SK-N-SH treated with all-trans-retinoic acid at 6 μM for 48 hours (cell line): Measurements from ENCODE around the gene CDC45.

Experiments
- ATAC-seq: fragments of 200-7000 bp; cut with Tn5 transposase; 3 replicates; pipeline ENCODE4 v1.9.1; 2020; ENCODE audit warnings: mild to moderate bottlenecking, moderate library complexity
- ARNTL ChIP-seq: fragments of 450-650 bp; formaldehyde crosslinking; IDR thresholded peaks from 2 replicates; pipeline ENCODE4 v1.5.0; 2020; ENCODE audit warnings: low read depth, mild to moderate bottlenecking, moderate library complexity, borderline replicate concordance
- BACH2 ChIP-seq: fragments of 250-450 bp; sonication (Bioruptor Pico); IDR thresholded peaks from 2 replicates; pipeline ENCODE4 v1.9.0; 2021; ENCODE audit warnings: mild to moderate bottlenecking, borderline replicate concordance
- CSDC2 ChIP-seq: fragments of 250-450 bp; sonication (Bioruptor Pico); IDR thresholded peaks from 2 replicates; pipeline ENCODE4 v1.5.0; 2020; ENCODE audit warnings: mild to moderate bottlenecking, moderate library complexity
- CSRNP3 ChIP-seq: fragments of 250-450 bp; sonication (Bioruptor Pico); IDR thresholded peaks from 2 replicates; pipeline ENCODE4 v1.5.1; 2021; ENCODE audit warnings: mild to moderate bottlenecking, moderate library complexity
- OSR1 ChIP-seq: fragments of 250-450 bp; sonication (Bioruptor Pico); IDR thresholded peaks from 2 replicates; pipeline ENCODE4 v1.8.0; 2022; ENCODE audit warnings: moderate library complexity, mild to moderate bottlenecking, inconsistent platforms
- PATZ1 ChIP-seq: fragments of 250-450 bp; sonication (Bioruptor Pico); IDR thresholded peaks from 2 replicates; pipeline ENCODE4 v1.8.0; 2020; ENCODE audit warnings: mild to moderate bottlenecking, moderate library complexity, borderline replicate concordance
- PPARA ChIP-seq: fragments of 250-450 bp; sonication (Bioruptor Pico); IDR thresholded peaks from 2 replicates; pipeline ENCODE4 v1.5.0; 2020; ENCODE audit warnings: mild to moderate bottlenecking, borderline replicate concordance
- RARB ChIP-seq: fragments of 250-450 bp; sonication (Bioruptor Pico); IDR thresholded peaks from 2 replicates; pipeline ENCODE4 v1.8.0; 2021; ENCODE audit warnings: mild to moderate bottlenecking, moderate library complexity
- SNAI2 ChIP-seq: fragments of 250-450 bp; sonication (Bioruptor Pico); IDR thresholded peaks from 2 replicates; pipeline ENCODE4 v1.5.0; 2020; ENCODE audit warnings: mild to moderate bottlenecking, moderate library complexity
- TCF4 ChIP-seq: fragments of 250-450 bp; sonication (Bioruptor Pico); IDR thresholded peaks from 2 replicates; pipeline ENCODE4 v1.8.0; 2021; ENCODE audit warnings: mild to moderate bottlenecking, moderate library complexity, borderline replicate concordance
- TOX ChIP-seq: fragments of 250-450 bp; sonication (Bioruptor Pico); IDR thresholded peaks from 2 replicates; pipeline ENCODE4 v1.8.0; 2021; ENCODE audit warnings: mild to moderate bottlenecking, moderate library complexity, borderline replicate concordance
- TSHZ2 ChIP-seq: fragments of 250-450 bp; sonication (Bioruptor Pico); IDR thresholded peaks from 2 replicates; pipeline ENCODE4 v1.5.0; 2020; ENCODE audit warnings: mild to moderate bottlenecking, moderate library complexity
- ZC3H10 ChIP-seq: fragments of 250-450 bp; sonication (Bioruptor Pico); IDR thresholded peaks from 2 replicates; pipeline ENCODE4 v1.5.1; 2021; ENCODE audit warnings: mild to moderate bottlenecking, moderate library complexity
- ZFP3 ChIP-seq: fragments of 250-450 bp; sonication (Bioruptor Pico); IDR thresholded peaks from 2 replicates; pipeline ENCODE4 v1.5.0; 2020; ENCODE audit warnings: mild to moderate bottlenecking, moderate library complexity
- ZFP30 ChIP-seq: fragments of 450-650 bp; formaldehyde crosslinking; IDR thresholded peaks from 2 replicates; pipeline ENCODE4 v1.5.0; 2022; ENCODE audit warnings: mild to moderate bottlenecking, moderate library complexity
- ZNF565 ChIP-seq: fragments of 450-650 bp; formaldehyde crosslinking; conservative IDR thresholded peaks from 2 replicates; pipeline ENCODE4 v1.5.0; 2020; ENCODE audit warnings: low read depth, mild to moderate bottlenecking, moderate library complexity
- ZNF70 ChIP-seq: fragments of 450-650 bp; formaldehyde crosslinking; IDR thresholded peaks from 2 replicates; pipeline ENCODE4 v1.5.0; 2020; ENCODE audit warnings: mild to moderate bottlenecking, moderate library complexity
- ZNF8 ChIP-seq: fragments of 450-650 bp; formaldehyde crosslinking; IDR thresholded peaks from 2 replicates; pipeline ENCODE4 v1.5.0; 2020; ENCODE audit warnings: mild to moderate bottlenecking, moderate library complexity

CDC45 gene

GRCh38 chr22:19448076-19448607 lies 31.6 kb upstream of the CDC45 start:
- TF ChIP-seq ZFP3 (CRISPR knock-in tag) (no peak), ZFP30 (CRISPR knock-in tag) (no peak), TOX (CRISPR knock-in tag) (no peak), ZC3H10 (CRISPR knock-in tag) (no peak), TCF4 (CRISPR knock-in tag) (no peak), RARB (CRISPR knock-in tag) (no peak)
- TF ChIP-seq, all 23 proteins: peak for 0
- peak; percentile 79 for ATAC-seq

- TF ChIP-seq ARNTL (no peak), CSDC2 (CRISPR knock-in tag) (no peak), TSHZ2 (CRISPR knock-in tag) (no peak), ZNF8 (no peak), SNAI2 (CRISPR knock-in tag) (no peak), PATZ1 (CRISPR knock-in tag) (no peak), ZFP3 (CRISPR knock-in tag) (no peak), TCF4 (CRISPR knock-in tag) (no peak), ZFP30 (CRISPR knock-in tag) (no peak)
- no peak for ATAC-seq
These were observed 30.8 kb upstream of the CDC45 start for GRCh38 chr22:19448739-19449421.

GRCh38 chr22:19449422-19449767 lies 30.3 kb upstream of the CDC45 start:
- ATAC-seq, result no peak

GRCh38 chr22:19450363-19451175 lies 29.2 kb upstream of the CDC45 start:
- TF ChIP-seq CSRNP3 (CRISPR knock-in tag), result no peak
- TF ChIP-seq TSHZ2 (CRISPR knock-in tag), result no peak
- TF ChIP-seq ZNF565 (CRISPR knock-in tag), result no peak
- no peak for TF ChIP-seq ZNF8
- no peak for TF ChIP-seq PPARA
- TF ChIP-seq CSDC2 (CRISPR knock-in tag), result no peak
- no peak for TF ChIP-seq SNAI2 (CRISPR knock-in tag)
- no peak for TF ChIP-seq ARNTL
- ATAC-seq, result no peak

More at GRCh38 chr22:19449422-19449767, 30.3 kb upstream of the CDC45 start:
- TF ChIP-seq ZNF8, result no peak
- TF ChIP-seq PATZ1 (CRISPR knock-in tag), result no peak
- TF ChIP-seq RARB (CRISPR knock-in tag), result no peak
- no peak for TF ChIP-seq TCF4 (CRISPR knock-in tag)
- TF ChIP-seq ZNF70, result no peak
- no peak for TF ChIP-seq BACH2 (CRISPR knock-in tag)
- TF ChIP-seq OSR1 (CRISPR knock-in tag), result no peak
